GM19238 (cell line): ENCODE measurements around the gene PRSS22.

Experiments used
- DNase-seq: peaks from one replicate; pipeline ENCODE4 v3.0.0; 2011; ENCODE audit warnings: low spot score; ENCODE audit not compliant: insufficient read length

Gene PRSS22

DNA sequence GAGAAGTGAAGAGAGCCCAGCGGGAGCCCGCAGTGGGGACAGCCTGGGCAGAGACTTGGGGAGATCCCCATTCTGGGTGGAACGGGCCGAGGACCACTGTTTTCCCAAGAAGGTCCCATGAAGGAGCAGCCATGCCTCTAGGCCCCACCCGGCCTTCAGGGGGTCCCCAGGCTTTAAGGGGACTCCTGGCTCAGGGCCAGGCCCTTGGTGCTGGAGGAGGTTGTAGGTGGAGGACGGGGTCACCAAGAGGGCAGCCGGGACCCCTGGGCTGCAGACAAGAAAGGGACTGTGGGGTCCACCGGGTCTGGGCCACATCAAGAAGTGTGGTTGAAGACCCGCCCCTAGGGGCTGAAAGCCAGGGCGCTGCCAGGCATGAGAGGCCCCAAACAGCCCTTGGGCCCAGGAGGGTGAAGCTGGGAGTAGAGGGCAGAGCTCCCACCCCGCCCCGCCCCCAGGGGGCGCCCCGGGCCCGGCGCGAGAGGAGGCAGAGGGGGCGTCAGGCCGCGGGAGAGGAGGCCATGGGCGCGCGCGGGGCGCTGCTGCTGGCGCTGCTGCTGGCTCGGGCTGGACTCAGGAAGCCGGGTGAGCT, 41.1 kb downstream of the PRSS22 start, which contains the start of gene PRSS21:
PRSS21 (plus strand) TSS at position 487 of the 589 bp plus-strand sequence; CDS start at position 519, 32 bp downstream.
- DNase-seq = no peak

DNA sequence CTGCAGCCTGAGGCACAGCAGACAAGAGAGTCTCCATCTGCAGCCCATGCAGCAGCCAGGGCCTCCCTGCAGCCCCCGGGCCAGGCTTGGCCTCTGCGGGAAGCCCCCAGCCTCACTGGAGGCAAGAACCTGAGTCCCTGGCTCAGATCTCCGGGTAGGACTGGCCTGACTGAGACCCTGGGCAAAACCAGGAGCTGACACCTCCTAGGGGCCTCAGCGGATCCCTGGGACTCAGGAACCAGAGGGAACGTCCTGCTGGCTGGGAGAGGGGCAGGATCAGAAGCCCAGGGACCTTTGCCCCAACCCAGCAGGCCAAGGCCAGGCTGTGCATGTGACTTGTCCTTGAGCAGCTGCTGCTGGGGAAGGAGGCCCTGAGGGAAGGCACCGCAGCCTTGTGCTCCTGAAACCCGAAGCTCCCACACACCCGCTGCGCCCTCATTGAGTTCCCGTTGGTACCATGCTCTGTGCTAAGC, 42.6 kb downstream of the PRSS22 start:
- no peak for DNase-seq

DNA sequence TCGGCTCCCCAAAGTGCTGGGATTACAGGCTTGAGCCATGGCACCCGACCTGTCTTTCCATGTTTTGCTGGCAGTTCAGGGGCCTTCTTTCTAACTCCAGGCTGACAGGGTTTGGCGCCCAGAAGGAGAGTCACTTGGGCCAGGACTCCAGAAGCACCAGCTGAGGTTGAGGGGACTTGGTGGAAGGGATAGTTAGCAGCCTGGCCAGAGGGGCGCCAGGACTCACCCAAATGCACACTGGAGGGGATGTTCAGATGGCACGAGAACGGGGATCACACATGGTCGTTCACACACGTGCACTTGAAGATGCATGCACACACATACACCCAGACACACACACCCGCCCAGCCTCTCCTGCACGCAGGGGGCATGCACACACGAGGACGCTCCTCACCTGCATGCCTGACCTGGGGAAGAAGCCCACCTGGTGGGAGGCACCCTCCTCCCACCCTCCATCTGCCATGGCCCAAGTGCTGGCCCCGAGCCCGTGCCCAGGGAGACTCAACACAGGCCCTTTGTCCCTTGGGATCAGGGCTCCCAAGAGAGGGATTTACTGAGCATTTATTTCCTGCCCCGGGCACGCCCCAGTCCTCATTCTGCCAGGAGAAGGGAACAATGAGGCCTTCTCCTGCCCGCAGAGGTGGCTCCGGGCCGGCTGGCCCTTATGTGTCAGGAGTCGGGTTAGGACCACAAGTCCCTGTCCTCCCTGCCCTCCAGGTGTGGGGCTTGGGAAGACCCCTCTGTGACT, 43.2 kb downstream of the PRSS22 start:
- DNase-seq = no peak

DNA sequence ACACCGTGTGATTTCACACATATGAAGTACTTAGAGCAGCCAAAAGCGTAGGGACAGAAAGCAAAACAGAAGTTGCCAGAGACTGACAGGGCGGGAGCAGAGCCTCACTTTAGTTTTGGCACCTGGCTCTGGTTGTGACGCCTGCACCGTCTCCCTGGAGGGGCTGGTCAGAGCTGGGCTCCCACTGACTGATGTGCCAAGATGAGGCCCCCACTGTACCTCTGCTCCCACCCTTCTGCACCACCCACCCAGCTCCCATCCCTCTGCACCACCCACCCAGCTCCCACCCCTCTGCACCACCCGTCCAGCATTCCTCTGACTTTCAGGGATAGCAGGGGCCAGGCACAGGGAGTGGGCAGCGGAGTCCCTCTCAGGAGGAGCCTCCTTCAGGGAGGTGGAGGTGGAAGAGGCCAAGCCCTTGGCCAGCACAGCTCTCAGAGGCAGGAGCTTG, 44.2 kb downstream of the PRSS22 start:
- no peak for DNase-seq

DNA sequence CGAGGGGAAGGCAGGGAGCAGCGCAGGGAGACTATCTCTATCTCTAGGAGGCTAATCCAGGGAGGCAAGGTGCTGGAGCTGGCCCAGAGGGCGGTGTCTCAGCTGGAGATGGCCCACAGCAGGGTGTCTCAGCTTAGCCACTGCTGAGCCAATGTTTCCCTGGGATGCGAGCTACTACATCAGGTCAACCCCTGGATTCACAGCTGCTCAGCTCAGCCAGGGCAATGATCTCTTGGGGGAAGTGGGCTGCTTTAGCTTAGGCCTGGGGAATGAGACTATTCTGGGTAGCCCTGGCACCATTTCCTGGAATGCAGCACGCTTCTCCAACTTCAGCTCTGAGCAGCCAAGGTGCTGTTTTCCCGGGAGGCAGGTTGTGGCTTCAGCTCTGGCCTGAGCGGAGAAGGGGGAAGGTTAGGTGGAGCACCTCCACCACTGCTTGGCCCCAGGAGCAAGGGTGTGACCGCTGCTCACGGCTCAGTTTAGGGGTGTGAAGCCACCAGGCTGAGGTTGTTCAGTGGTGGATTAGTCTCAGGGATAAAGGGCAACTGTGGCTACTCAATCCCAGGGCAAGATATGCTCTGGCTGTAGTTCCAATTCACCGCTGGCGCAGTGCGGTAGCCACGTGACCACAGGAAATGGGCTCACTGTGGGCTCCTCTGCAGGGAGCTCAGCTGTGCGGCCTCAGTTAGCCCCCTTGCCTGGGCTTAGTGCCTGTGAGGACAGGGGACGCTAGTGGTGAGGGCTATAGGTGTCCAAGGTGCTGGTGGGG, 46.1 kb downstream of the PRSS22 start:
- no peak for DNase-seq

DNA sequence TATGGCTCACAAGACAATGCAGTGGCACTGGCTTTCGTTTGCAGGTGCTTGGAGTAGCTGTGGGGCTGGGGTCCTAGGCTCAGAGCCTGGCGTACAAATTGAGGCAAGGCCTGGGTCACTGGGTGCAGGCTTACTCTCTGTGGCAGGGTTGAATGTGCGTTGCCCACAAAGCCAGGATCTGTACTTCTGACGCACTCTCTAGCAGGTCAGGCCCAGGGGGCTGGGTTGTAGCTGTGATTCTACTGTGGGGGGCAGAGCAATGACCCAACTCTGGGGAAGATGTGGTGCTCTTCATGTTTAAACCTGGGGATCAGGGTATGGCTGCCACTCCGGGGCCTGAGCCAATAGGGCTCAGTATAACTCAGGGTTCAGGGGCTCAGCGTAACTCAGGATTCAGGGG, 47.3 kb downstream of the PRSS22 start:
- no peak for DNase-seq

DNA sequence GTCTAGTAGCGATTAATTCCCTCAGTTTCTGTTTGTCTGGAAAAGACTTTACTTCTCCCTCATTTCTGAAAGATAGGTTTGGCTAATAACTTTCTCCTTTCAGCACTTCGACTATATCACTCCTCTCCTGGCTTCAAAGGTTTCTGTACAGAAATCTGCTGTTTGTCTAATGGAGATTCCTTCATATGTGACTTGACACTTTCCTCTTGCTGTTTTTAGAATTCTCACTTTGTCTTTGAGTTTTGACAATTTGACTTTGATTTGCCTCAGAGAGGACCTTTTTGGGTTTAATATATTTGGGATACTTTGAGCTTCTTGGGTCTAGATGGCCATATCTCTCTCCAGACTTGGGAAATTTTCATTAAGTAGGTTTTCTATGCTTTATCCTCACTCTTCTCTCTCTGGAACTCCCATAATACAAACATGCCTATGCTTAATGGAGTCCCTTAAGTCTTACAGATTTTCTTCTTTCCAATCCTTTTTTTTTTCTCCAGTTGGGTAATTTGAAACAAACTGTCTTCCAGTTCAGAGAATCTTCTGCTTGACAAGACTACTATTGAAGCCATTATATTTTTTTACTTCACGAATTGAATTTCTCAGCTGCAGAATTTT, 48.7 kb downstream of the PRSS22 start:
- DNase-seq = no peak

DNA sequence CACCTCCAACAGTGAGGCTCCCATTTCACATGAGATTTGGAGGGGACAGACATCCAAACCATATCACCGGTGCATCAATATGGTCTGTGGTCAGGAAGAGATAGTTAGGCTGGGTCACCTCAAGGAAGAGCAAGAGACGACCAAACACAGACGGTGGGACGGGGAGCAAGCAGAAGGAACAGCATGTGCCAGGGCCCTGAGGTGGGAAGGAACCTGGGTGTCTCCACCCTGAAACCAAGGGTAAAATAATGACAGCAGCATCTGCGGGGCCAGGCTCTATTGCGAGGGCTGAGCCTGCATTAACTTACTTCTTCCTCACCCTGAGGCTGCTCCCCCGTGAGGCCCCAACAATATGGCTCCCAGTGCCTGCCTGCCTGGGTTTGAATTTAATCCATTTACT, 49.8 kb downstream of the PRSS22 start:
- no peak for DNase-seq

DNA sequence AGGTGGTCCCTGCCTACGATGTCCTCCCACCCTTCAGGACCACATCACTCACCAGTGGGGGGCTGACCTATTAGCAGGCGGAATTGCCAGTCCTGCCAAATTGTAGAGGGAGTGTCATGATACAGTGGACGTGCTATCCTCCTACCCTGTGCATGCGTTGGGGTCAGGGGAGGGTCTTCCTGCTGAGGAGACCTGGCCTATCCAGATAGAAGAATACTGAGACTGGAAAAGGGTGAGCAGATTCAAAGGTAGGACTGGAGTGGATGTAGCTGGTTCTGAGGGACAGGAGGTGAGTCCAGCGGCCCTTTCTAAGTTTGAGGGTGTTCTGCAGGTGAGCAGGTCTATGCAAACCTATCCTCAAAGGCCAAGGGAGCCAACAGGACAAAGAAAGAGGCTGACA, 51.7 kb downstream of the PRSS22 start:
- no peak for DNase-seq

DNA sequence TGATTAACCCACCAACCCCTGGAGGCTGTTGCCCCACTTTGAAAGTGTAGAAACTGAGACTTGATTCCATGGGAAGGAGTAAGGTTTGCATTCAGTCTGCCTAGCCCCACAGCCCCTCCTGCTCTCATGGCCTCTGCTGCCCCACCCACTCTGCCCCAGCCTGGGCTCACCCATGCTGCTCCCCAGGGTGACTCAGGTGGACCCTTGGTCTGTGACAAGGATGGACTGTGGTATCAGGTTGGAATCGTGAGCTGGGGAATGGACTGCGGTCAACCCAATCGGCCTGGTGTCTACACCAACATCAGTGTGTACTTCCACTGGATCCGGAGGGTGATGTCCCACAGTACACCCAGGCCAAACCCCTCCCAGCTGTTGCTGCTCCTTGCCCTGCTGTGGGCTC, 53.2 kb downstream of the PRSS22 start:
- DNase-seq = no peak

DNA sequence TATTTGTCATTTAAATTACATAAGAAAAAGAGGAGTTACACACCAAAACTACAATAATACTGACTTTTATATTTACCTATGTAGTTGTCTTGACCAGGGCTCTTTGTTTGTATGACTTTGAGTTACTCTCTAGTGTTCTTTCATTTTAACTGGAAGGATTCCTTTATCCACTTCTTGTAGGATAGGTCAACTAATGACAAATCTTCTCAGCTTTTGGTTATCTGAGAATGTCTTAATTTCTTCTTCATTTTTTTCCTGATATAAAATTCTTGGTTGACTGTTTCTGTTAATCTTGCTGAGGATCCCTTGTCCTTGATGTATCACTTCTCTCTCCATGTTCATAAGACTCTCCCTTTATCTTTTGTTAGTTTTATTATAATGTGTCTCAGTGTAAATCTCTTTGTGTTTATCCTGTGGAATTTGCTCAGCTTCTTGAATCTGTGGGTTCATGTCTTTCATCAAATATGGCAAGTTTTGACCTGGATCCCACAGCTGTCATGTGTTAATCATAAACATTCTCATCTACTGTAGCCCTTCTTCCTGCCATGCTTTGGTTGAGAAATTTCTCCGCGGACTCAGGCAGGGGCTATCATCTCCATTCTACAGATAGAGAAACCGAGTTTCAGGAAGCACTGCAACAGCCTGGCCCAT, 54.3 kb downstream of the PRSS22 start:
- DNase-seq = no peak
